HepG2 (cell line): ENCODE measurements around the gene TBC1D16. TPM values are rescaled to one million over a fixed set of nuclear protein-coding genes. Genes with fewer than 3 reads are reported as not detected.

Experiments
- CCAR2 ChIP-seq: fragments of 200-400 bp; formaldehyde crosslinking; optimal IDR thresholded peaks from 2 replicates; pipeline ENCODE3; 2018; ENCODE audit warnings: low read depth, mild to moderate bottlenecking, low read length, moderate library complexity
- CEBPZ ChIP-seq: IDR thresholded peaks from 2 replicates; pipeline ENCODE4 v1.6.1; 2012; ENCODE audit warnings: low read length, improper control_type of control experiment
- CHD2 ChIP-seq: IDR thresholded peaks from 2 replicates; pipeline ENCODE4 v1.6.1; 2011; ENCODE audit warnings: low read depth, low read length, improper control_type of control experiment
- GPN1 ChIP-seq: sonication (generic); formaldehyde crosslinking; IDR thresholded peaks from 2 replicates; pipeline ENCODE4 v1.5.1; 2020; ENCODE audit warnings: missing genetic modification reagents, borderline replicate concordance
- HMG20B ChIP-seq: conservative IDR thresholded peaks from 2 replicates; pipeline ENCODE4 v1.6.1; 2016; ENCODE audit warnings: missing genetic modification reagents, missing compliant biosample characterization
- HNF4A ChIP-seq: sonication (generic); formaldehyde crosslinking; IDR thresholded peaks from 2 replicates; pipeline ENCODE4 v1.4.0; 2020; ENCODE audit warnings: missing genetic modification reagents
- HNRNPK ChIP-seq: fragments of 200-400 bp; formaldehyde crosslinking; IDR thresholded peaks from 2 replicates; pipeline ENCODE4 v1.6.1; 2018; ENCODE audit warnings: low read length, low read depth, moderate library complexity, mild to moderate bottlenecking; ENCODE audit not compliant: poor library complexity, severe bottlenecking
- KLF13 ChIP-seq: sonication (generic); formaldehyde crosslinking; IDR thresholded peaks from 2 replicates; pipeline ENCODE4 v1.4.0; 2020; ENCODE audit warnings: mild to moderate bottlenecking, missing genetic modification reagents
- MAFF ChIP-seq: IDR thresholded peaks from 2 replicates; pipeline ENCODE4 v1.6.1; 2011; ENCODE audit warnings: low read depth, low read length, improper control_type of control experiment
- MBNL3 ChIP-seq: fragments of 250-450 bp; sonication (Bioruptor Pico); conservative IDR thresholded peaks from 2 replicates; pipeline ENCODE4 v1.8.0; 2022; ENCODE audit warnings: mild to moderate bottlenecking, inconsistent platforms
- MED13 ChIP-seq: sonication (generic); formaldehyde crosslinking; IDR thresholded peaks from 2 replicates; pipeline ENCODE4 v1.5.0; 2020; ENCODE audit warnings: missing genetic modification reagents
- PCBP2 ChIP-seq: fragments of 200-400 bp; formaldehyde crosslinking; optimal IDR thresholded peaks from 2 replicates; pipeline ENCODE3; 2018; ENCODE audit warnings: low read length, low read depth; ENCODE audit not compliant: poor library complexity, severe bottlenecking
- RFX3 ChIP-seq: IDR thresholded peaks from 2 replicates; pipeline ENCODE4 v1.6.1; 2016; ENCODE audit warnings: missing biosample characterization, missing genetic modification reagents
- SOX13 ChIP-seq, 3 experiments: fragments of 450-650 bp in 1 of 3; sonication (generic) in 1 of 3; formaldehyde crosslinking in 1 of 3; IDR thresholded peaks in 2 of 3; conservative IDR thresholded peaks in 1 of 3; 2 replicates each; pipeline versions ENCODE4 v1.5.0 to v1.6.1; 2016 to 2020; ENCODE audit warnings: antibody characterized with exemption in 1 of 3, mild to moderate bottlenecking in 1 of 3, missing compliant biosample characterization in 1 of 3, missing genetic modification reagents in 1 of 3, moderate library complexity in 1 of 3
- THAP8 ChIP-seq: sonication (generic); formaldehyde crosslinking; IDR thresholded peaks from 2 replicates; pipeline ENCODE4 v1.5.1; 2020; ENCODE audit warnings: missing genetic modification reagents, mild to moderate bottlenecking, borderline replicate concordance
- ZFP41 ChIP-seq: sonication (generic); formaldehyde crosslinking; IDR thresholded peaks from 2 replicates; pipeline ENCODE4 v1.4.0; 2020; ENCODE audit warnings: mild to moderate bottlenecking, missing genetic modification reagents, borderline replicate concordance
- ZNF143 ChIP-seq: sonication (generic); formaldehyde crosslinking; IDR thresholded peaks from 2 replicates; pipeline ENCODE4 v1.4.0; 2020; ENCODE audit warnings: missing genetic modification reagents
- ZNF709 ChIP-seq: sonication (generic); formaldehyde crosslinking; IDR thresholded peaks from 2 replicates; pipeline ENCODE4 v1.5.0; 2020; ENCODE audit warnings: mild to moderate bottlenecking, missing genetic modification reagents
- ZNF772 ChIP-seq: sonication (generic); formaldehyde crosslinking; IDR thresholded peaks from 2 replicates; pipeline ENCODE4 v1.5.0; 2020; ENCODE audit warnings: mild to moderate bottlenecking, missing genetic modification reagents
- polyA plus RNA-seq, 8 experiments: library from polyadenylated mRNA; depleted of rRNA in 3 of 8; stranded (reverse) in 7 of 8; unstranded in 1 of 8; fragments of >200 nt; fragmentation: Illumina TruSeq in 4 of 8; extraction: Trizol in 4 of 8; gene quantifications; 2 replicates each; pipeline versions ENCODE4 v1.2.1 to v1.2.3, GENCODE V29; 2011 to 2016; ENCODE audit warnings: low read depth in 4 of 8, missing spikeins in 1 of 8, mixed read lengths in 1 of 8; ENCODE audit not compliant: insufficient read depth in 1 of 8
- total RNA-seq, 5 experiments: library from RNA; depleted of rRNA; stranded (reverse); fragments of >200 nt; fragmentation: Illumina TruSeq; extraction: Trizol; gene quantifications; 2 replicates each; pipeline ENCODE4 v1.2.3, GENCODE V29; 2016; ENCODE audit warnings: low read depth in 1 of 5
- TF ChIP-seq, protein P1 (sequence below): sonication (generic); formaldehyde crosslinking; IDR thresholded peaks from 2 replicates; pipeline ENCODE4 v1.5.1; 2020; ENCODE audit warnings: mild to moderate bottlenecking, moderate library complexity, missing genetic modification reagents
- TF ChIP-seq, protein P2 (sequence below): sonication (generic); formaldehyde crosslinking; IDR thresholded peaks from 2 replicates; pipeline ENCODE4 v1.4.0; 2020; ENCODE audit warnings: missing genetic modification reagents, borderline replicate concordance

TBC1D16 gene
- total and polyA plus RNA-seq, 2 of the 13 experiments (the other 11 are each of a cell fraction or from before 2014, with no cell fraction given) = 14.9 to 24.9 TPM

DNA sequence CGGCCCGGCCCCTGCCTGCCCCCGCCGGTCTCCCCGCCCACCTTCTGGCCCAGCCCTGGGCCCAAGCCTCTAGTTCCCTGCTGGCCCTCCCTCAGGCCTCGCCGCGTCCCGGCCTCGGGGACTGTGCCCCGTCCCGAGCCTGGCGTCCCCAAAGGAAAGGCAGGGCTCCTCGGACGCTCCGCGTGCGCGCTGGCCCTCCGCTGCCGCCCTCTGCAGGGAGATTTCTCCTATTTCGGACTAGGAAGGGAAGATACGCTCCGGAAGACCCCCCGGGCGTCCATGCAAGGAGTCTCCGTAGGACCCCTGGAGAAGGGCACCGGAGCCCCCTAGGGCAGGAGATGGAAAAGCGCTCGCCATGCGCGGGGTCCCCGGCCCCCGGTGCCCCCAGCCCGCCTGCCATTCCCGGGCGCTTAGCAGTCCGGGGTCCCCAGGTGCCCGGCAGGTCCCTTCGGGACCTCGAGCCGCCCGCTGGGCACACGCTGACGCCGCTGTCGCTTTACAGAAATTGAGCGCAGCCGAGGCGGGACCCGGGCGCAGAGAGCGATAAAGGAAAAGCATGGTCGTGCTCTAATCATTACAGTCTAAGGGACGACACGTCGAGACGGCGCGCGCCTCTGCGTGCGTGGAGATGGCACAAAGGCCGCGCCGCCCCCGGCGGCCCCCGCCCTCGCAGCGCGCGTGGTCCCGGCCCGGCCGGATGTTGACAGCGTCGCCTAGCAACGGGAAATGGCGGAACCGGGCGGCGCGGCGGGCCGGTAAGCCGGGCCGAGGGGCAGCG is 454 bp upstream of the TBC1D16 start, which contains the start of gene CCDC40 (continued):
- no peak for TF ChIP-seq CEBPZ
- 0 out of 2 replicates have a peak, but pooled peaks have one; percentile 85 for TF ChIP-seq THAP8 (CRISPR knock-in tag)
- no peak for TF ChIP-seq PCBP2
- TF ChIP-seq MED13 = no peak
- TF ChIP-seq, protein P1, sequence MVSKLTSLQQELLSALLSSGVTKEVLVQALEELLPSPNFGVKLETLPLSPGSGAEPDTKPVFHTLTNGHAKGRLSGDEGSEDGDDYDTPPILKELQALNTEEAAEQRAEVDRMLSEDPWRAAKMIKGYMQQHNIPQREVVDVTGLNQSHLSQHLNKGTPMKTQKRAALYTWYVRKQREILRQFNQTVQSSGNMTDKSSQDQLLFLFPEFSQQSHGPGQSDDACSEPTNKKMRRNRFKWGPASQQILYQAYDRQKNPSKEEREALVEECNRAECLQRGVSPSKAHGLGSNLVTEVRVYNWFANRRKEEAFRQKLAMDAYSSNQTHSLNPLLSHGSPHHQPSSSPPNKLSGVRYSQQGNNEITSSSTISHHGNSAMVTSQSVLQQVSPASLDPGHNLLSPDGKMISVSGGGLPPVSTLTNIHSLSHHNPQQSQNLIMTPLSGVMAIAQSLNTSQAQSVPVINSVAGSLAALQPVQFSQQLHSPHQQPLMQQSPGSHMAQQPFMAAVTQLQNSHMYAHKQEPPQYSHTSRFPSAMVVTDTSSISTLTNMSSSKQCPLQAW (CRISPR knock-in tag) = peak; percentile 67; the same call in 1 of the 2 replicates
- peak; percentile 12; the same call in 1 of the 2 replicates for TF ChIP-seq SOX13 (IDR thresholded peaks at IDR 0.05)
- TF ChIP-seq SOX13 (CRISPR knock-in tag; conservative IDR thresholded peaks at IDR 0.05 in 1 of 2, IDR thresholded peaks at IDR 0.05 in 1 of 2) = no peak
- TF ChIP-seq GPN1 = no peak
- no peak for TF ChIP-seq HNF4A (CRISPR knock-in tag)
- no peak for TF ChIP-seq MBNL3 (CRISPR knock-in tag)
- TF ChIP-seq CCAR2 = no peak
- no peak for TF ChIP-seq HMG20B (CRISPR knock-in tag)
- TF ChIP-seq, protein P2, sequence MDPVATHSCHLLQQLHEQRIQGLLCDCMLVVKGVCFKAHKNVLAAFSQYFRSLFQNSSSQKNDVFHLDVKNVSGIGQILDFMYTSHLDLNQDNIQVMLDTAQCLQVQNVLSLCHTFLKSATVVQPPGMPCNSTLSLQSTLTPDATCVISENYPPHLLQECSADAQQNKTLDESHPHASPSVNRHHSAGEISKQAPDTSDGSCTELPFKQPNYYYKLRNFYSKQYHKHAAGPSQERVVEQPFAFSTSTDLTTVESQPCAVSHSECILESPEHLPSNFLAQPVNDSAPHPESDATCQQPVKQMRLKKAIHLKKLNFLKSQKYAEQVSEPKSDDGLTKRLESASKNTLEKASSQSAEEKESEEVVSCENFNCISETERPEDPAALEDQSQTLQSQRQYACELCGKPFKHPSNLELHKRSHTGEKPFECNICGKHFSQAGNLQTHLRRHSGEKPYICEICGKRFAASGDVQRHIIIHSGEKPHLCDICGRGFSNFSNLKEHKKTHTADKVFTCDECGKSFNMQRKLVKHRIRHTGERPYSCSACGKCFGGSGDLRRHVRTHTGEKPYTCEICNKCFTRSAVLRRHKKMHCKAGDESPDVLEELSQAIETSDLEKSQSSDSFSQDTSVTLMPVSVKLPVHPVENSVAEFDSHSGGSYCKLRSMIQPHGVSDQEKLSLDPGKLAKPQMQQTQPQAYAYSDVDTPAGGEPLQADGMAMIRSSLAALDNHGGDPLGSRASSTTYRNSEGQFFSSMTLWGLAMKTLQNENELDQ (CRISPR knock-in tag) = no peak
- peak; percentile 82 for TF ChIP-seq RFX3 (CRISPR knock-in tag)
- no peak for TF ChIP-seq ZNF772 (CRISPR knock-in tag)
- TF ChIP-seq ZFP41 (CRISPR knock-in tag) = no peak; the same call in 1 of the 2 replicates
- no peak for TF ChIP-seq KLF13 (CRISPR knock-in tag)
- TF ChIP-seq ZNF709 (CRISPR knock-in tag) = peak; percentile 83; the same call in 1 of the 2 replicates
- no peak for TF ChIP-seq MAFF
- no peak for TF ChIP-seq ZNF143
- TF ChIP-seq CHD2 = no peak
- TF ChIP-seq HNRNPK = peak; percentile 91
